Ovary (tissue), 3 donors: Measurements from ENCODE around the gene TNNT2.

ENCODE experiments used
- CTCF ChIP-seq, 3 donors: fragments of 450-650 bp in 2 of 3; fragments of 200-600 bp in 1 of 3; IDR thresholded peaks; one replicate each; pipeline versions ENCODE4 v1.5.1 to v1.8.0; 2016 to 2022; ENCODE audit warnings: antibody characterized with exemption in 3 of 3, mild to moderate bottlenecking in 1 of 3
- POLR2A ChIP-seq: fragments of 450-650 bp; IDR thresholded peaks from one replicate; pipeline ENCODE4 v1.6.1; 2017; ENCODE audit warnings: antibody characterized with exemption, mild to moderate bottlenecking, moderate library complexity
- donor health status: DM: no; HTN: no; CAD: no.

- TF ChIP-seq CTCF (IDR thresholded peaks at IDR 0.05) = no peak
- no peak for TF ChIP-seq POLR2A
Measured at GRCh38 chr1:201344206-201345080, 33.0 kb downstream of the TNNT2 start.
